Measurements from ENCODE around the gene GMDS. TPM values are rescaled to one million over a fixed set of nuclear protein-coding genes. Genes with fewer than 3 reads are reported as not detected.

Gene GMDS
- total RNA-seq, 1 experiment from 2014 or later, result 7.9 TPM

DNA sequence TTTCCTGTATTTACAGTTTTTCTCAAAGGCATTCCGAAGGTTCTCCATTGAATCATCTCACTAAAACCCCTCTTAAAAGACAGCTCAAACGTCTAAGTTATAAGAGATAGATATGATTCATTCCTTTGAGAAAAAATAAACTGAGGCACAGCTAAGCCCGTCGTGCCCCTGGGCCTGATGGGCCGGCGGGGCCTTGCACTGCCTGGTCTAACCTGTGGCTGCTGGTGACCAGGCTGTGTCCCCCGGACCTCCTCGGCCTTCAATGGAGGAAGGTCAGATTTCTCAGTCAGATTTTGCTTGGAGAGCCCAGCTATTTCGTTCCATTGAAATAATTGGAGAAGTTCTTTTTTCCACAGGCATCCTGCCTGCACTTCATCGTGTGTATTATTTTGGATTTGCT lies 647.0 kb downstream of the GMDS start:
- no peak for DNase-seq (ENCODE audit: low read depth in 1 of 2, low spot score in 2 of 2)
- Histone ChIP-seq H3K36me3 (no peaks in the 10 kb centered on the region), H3K27me3 (replicated peaks) (no peaks in the 10 kb centered on the region)

DNA sequence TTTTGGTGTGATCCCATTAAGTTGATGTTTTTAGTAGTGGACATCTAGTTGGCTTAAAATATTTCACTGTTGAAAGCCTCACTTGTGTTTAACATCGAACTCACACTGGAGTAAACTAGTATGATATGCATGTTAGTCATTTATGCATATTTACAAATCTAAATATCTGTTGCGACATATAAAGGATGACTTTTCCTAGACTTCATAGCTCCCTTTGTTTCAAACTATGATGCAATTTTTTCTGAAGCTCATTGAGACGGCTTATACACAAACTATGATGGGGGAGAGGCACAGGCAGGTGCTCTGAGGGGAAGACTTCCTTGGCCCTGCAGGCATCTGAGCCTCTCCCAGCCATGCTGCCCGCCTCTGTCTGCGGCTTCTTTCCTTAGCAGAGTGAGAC lies 647.5 kb downstream of the GMDS start:
- H3K27ac ChIP-seq, result no peak overlapping the region
- H3K4me3 ChIP-seq, result no peak overlapping the region
- DNase-seq (ENCODE audit: low read depth in 1 of 2, low spot score in 2 of 2), result no peak
- peaks cover 11% of the 10 kb centered on the region for H3K4me1 ChIP-seq (replicated peaks)
- no peaks in the 10 kb centered on the region for H3K27me3 ChIP-seq (replicated peaks)
- no peaks in the 10 kb centered on the region for H3K9me3 ChIP-seq (replicated peaks)
- H3K36me3 ChIP-seq, result no peaks in the 10 kb centered on the region

More for the DNA sequence above, 647.0 kb downstream of the GMDS start:
- Histone ChIP-seq H3K27ac (no peak overlapping the region), H3K9me3 (replicated peaks) (no peaks in the 10 kb centered on the region), H3K4me1 (replicated peaks) (peaks cover 11% of the 10 kb centered on the region), H3K4me3 (no peak overlapping the region)

- Histone ChIP-seq H3K4me1 (replicated peaks) (peaks cover 11% of the 10 kb centered on the region), H3K27ac (no peak overlapping the region), H3K27me3 (replicated peaks) (no peaks in the 10 kb centered on the region), H3K9me3 (replicated peaks) (no peaks in the 10 kb centered on the region), H3K36me3 (no peaks in the 10 kb centered on the region), H3K4me3 (no peak overlapping the region)
- DNase-seq (ENCODE audit: low read depth in 1 of 2, low spot score in 2 of 2), result no peak
These were observed 648.2 kb downstream of the GMDS start for GRCh38 chr6:1597121-1597744.

GRCh38 chr6:1596088-1596852 lies 649.1 kb downstream of the GMDS start:
- peak in 1 of 2 experiments; percentile 59 for DNase-seq (ENCODE audit: low read depth in 1 of 2, low spot score in 2 of 2)
- H3K4me3 ChIP-seq, result no peak overlapping the region

GRCh38 chr6:1595271-1596087 lies 649.9 kb downstream of the GMDS start:
- Histone ChIP-seq H3K27ac (no peak overlapping the region), H3K9me3 (replicated peaks) (no peaks in the 10 kb centered on the region), H3K4me3 (no peak overlapping the region), H3K4me1 (replicated peaks) (peaks cover 11% of the 10 kb centered on the region), H3K27me3 (replicated peaks) (no peaks in the 10 kb centered on the region), H3K36me3 (no peaks in the 10 kb centered on the region)
- no peak for DNase-seq (ENCODE audit: low read depth in 1 of 2, low spot score in 2 of 2)

More at GRCh38 chr6:1596088-1596852, 649.1 kb downstream of the GMDS start:
- Histone ChIP-seq H3K4me1 (replicated peaks) (peaks cover 11% of the 10 kb centered on the region), H3K36me3 (no peaks in the 10 kb centered on the region), H3K27me3 (replicated peaks) (no peaks in the 10 kb centered on the region), H3K27ac (no peak overlapping the region), H3K9me3 (replicated peaks) (no peaks in the 10 kb centered on the region)

DNA sequence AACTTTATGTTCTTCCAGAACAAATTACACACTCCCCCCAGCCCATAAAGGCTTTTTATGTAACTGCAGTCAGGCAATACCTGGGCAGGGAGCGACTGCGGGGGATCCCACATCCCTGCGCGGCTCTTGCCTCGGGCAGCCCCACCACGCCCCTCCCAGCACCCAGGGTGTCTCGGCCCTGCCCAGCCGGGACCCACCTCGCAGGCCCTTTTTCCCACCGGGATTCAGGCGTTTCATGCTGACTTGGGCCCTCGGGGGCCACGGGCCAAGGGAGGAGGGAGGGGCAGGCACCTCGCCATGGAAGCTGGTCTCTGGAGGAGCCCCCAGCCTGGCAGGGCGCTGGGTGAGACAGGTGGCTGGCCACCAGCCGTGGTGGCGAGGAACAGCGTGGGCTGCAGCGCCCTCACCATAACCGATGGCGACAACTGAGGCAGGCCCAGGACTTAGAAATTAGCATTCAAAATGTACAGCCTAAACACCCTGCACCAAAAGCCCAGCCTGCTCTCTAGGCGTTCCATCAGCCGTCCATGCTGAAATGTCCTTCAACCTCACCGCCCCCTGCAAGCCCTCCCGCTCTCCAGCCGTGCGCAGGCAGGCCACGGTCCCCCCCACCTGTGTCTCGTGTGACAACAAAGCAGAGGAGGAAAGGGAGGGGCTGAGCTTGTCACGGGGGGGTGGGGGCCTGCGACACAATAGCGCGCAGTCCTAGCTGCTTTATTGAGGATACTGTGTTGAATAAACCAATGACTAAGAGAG lies 650.8 kb downstream of the GMDS start:
- no peak for DNase-seq (ENCODE audit: low read depth in 1 of 2, low spot score in 2 of 2)
- H3K4me1 ChIP-seq (replicated peaks), result peaks cover 11% of the 10 kb centered on the region
- H3K27me3 ChIP-seq (replicated peaks), result no peaks in the 10 kb centered on the region
- no peaks in the 10 kb centered on the region for H3K9me3 ChIP-seq (replicated peaks)
- H3K27ac ChIP-seq, result no peak overlapping the region
- H3K36me3 ChIP-seq, result no peaks in the 10 kb centered on the region
- no peak overlapping the region for H3K4me3 ChIP-seq

DNA sequence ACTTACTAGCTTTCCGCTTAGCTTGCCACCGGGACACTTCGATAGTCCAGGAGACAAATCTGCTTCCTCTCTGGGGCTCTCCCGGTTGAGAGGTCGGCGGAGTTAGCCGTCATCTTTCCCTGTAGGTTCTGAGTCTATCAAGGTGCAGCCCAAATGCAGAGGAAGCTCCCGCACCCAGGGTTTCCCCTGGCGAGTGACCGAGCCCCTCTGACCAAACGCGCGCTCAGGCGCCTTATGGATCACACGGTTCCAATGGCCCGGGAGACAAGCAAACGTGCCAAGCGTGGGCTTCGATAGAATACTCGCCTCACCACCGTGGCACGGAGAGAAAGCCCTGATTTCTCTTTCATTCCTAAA lies 651.5 kb downstream of the GMDS start:
- Histone ChIP-seq H3K9me3 (replicated peaks) (no peaks in the 10 kb centered on the region), H3K27ac (no peak overlapping the region), H3K36me3 (no peaks in the 10 kb centered on the region), H3K27me3 (replicated peaks) (no peaks in the 10 kb centered on the region), H3K4me1 (replicated peaks) (peaks cover 11% of the 10 kb centered on the region), H3K4me3 (no peak overlapping the region)
- no peak for DNase-seq (ENCODE audit: low read depth in 1 of 2, low spot score in 2 of 2)

GRCh38 chr6:1593286-1593957 lies 652.0 kb downstream of the GMDS start:
- Histone ChIP-seq H3K4me1 (replicated peaks) (peaks cover 11% of the 10 kb centered on the region), H3K36me3 (no peaks in the 10 kb centered on the region), H3K27ac (no peak overlapping the region), H3K9me3 (replicated peaks) (no peaks in the 10 kb centered on the region), H3K4me3 (no peak overlapping the region), H3K27me3 (replicated peaks) (no peaks in the 10 kb centered on the region)
- DNase-seq (ENCODE audit: low read depth in 1 of 2, low spot score in 2 of 2), result peak in 1 of 2 experiments; percentile 28

DNA sequence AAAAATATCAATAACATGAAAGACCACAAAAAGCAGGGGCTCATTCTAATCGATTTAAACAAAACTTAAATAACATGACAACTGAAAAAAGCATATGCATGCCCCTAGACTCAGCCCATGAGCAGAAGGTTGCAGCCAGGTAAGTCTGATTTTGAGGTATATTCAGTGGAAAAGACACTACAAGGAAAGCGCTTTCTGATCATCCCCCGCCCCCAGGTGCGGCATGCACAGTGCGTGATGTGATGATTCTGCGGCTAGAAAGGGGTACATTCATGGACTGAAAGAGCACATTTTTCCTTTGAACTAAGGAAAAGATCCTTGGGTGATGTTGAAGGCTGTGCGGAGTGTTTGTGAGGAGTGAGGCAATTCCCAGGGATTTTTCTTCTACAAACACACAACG lies 652.6 kb downstream of the GMDS start:
- no peaks in the 10 kb centered on the region for H3K36me3 ChIP-seq
- DNase-seq (ENCODE audit: low read depth in 1 of 2, low spot score in 2 of 2), result peak in 1 of 2 experiments; percentile 13
- no peaks in the 10 kb centered on the region for H3K27me3 ChIP-seq (replicated peaks)
- H3K4me3 ChIP-seq, result no peak overlapping the region
- no peaks in the 10 kb centered on the region for H3K9me3 ChIP-seq (replicated peaks)
- peaks cover 11% of the 10 kb centered on the region for H3K4me1 ChIP-seq (replicated peaks)
- H3K27ac ChIP-seq, result no peak overlapping the region

GRCh38 chr6:1591926-1592325 lies 653.5 kb downstream of the GMDS start:
- no peaks in the 10 kb centered on the region for H3K36me3 ChIP-seq
- no peak overlapping the region for H3K4me3 ChIP-seq
- H3K27me3 ChIP-seq (replicated peaks), result no peaks in the 10 kb centered on the region
- H3K9me3 ChIP-seq (replicated peaks), result no peaks in the 10 kb centered on the region
- no peak overlapping the region for H3K27ac ChIP-seq
- peaks cover 11% of the 10 kb centered on the region for H3K4me1 ChIP-seq (replicated peaks)
- peak in 1 of 2 experiments; percentile 20 for DNase-seq (ENCODE audit: low read depth in 1 of 2, low spot score in 2 of 2)

DNA sequence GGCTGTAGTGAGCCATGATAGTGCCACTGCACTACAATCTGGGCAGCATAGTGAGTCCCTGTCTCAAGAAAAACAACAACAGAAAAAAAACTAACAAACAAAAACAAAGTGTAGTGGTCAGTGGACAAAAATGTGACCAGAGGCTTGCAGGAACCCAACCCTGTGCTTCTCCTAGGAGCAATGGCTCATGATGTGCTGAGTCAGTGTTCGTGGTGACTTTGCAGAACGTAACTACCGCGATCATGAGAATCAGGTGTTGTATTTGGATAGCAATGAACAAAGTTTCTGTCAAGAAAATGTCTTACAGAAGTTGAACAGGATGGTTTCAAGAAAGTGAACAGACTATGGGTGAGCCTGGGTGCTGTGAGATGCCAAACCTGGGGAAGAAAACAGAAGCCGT lies 654.2 kb downstream of the GMDS start:
- DNase-seq (ENCODE audit: low read depth in 1 of 2, low spot score in 2 of 2), result peak in 1 of 2 experiments; percentile 17
- no peaks in the 10 kb centered on the region for H3K27me3 ChIP-seq (replicated peaks)

DNA sequence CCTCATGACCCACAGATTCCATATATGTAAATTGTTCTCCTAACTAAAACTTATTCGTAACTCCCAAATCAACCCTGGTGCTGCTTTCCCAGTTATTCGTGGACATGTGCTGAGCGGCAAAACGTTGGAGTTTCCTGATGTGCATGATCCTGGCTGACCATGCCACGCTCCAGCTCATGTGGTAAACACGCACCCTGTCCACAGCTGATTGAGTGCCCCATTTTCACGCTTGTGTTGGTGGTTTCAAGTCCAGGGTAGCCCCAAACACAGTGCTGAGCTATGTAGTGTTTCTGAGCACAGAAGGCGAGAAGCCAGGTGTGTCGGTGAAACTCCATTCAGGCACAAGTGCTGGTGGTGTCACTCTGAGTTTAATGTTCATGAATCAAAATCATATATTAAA lies 654.8 kb downstream of the GMDS start:
- H3K4me1 ChIP-seq (replicated peaks), result no peaks in the 10 kb centered on the region
- no peaks in the 10 kb centered on the region for H3K9me3 ChIP-seq (replicated peaks)
- peak in 1 of 2 experiments; percentile 22 for DNase-seq (ENCODE audit: low read depth in 1 of 2, low spot score in 2 of 2)
- H3K4me3 ChIP-seq, result no peak overlapping the region
- H3K27ac ChIP-seq, result no peak overlapping the region
- H3K36me3 ChIP-seq, result no peaks in the 10 kb centered on the region
- H3K27me3 ChIP-seq (replicated peaks), result no peaks in the 10 kb centered on the region

More for the DNA sequence above, 654.2 kb downstream of the GMDS start:
- Histone ChIP-seq H3K9me3 (replicated peaks) (no peaks in the 10 kb centered on the region), H3K36me3 (no peaks in the 10 kb centered on the region), H3K4me1 (replicated peaks) (peaks cover 6% of the 10 kb centered on the region), H3K27ac (no peak overlapping the region), H3K4me3 (no peak overlapping the region)

DNA sequence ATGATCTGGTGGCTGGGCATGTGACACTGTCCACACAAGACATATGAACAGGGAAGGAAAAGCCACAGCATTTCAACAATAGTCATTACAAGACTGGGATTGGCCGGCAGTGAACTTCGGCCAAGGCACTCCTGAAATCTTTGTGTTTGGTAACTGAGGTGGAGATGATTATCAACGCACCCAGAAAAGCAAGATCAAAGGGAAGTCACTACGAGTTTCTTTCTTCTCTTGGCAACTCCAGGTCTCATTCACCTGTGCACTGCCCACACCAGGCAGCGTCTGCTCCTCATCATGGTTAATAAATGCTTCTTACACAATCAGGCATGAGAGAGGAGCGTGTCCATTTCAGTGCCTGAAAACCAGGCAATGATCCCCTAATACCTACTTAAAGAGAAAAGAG lies 656.2 kb downstream of the GMDS start:
- peak in 1 of 2 experiments; percentile 12 for DNase-seq (ENCODE audit: low read depth in 1 of 2, low spot score in 2 of 2)
- H3K36me3 ChIP-seq, result no peaks in the 10 kb centered on the region
- H3K27me3 ChIP-seq (replicated peaks), result no peaks in the 10 kb centered on the region
- H3K4me3 ChIP-seq, result no peak overlapping the region
- H3K9me3 ChIP-seq (replicated peaks), result no peaks in the 10 kb centered on the region
- no peak overlapping the region for H3K27ac ChIP-seq
- H3K4me1 ChIP-seq (replicated peaks), result no peaks in the 10 kb centered on the region
